Left ventricle myocardium inferior (tissue), 1 donor: ENCODE measurements around the gene LAMTOR3. TPM values are rescaled to one million over a fixed set of nuclear protein-coding genes. Genes with fewer than 3 reads are reported as not detected.

Experiments
- DNase-seq: peaks from one replicate; pipeline ENCODE4 v3.0.0-alpha.2; 2020
- H3K27ac ChIP-seq: fragments of 200-600 bp; replicated peaks from 2 replicates; pipeline ENCODE4 v1.8.0; 2021
- H3K27me3 ChIP-seq: fragments of 200-600 bp; 2 replicates; pipeline ENCODE4 v1.8.0; 2021; ENCODE audit warnings: low read depth
- H3K36me3 ChIP-seq: fragments of 200-600 bp; 2 replicates; pipeline ENCODE4 v1.8.0; 2021
- H3K4me1 ChIP-seq: fragments of 200-600 bp; 2 replicates; pipeline ENCODE4 v1.8.0; 2021
- H3K4me3 ChIP-seq: fragments of 200-600 bp; 2 replicates; pipeline ENCODE4 v1.8.0; 2021; ENCODE audit warnings: mild to moderate bottlenecking, moderate library complexity
- H3K9me3 ChIP-seq: fragments of 200-600 bp; replicated peaks from 2 replicates; pipeline ENCODE4 v1.8.0; 2021
- CTCF ChIP-seq: fragments of 200-600 bp; IDR thresholded peaks from 2 replicates; pipeline ENCODE4 v1.8.0; 2021; ENCODE audit warnings: antibody characterized with exemption, mild to moderate bottlenecking, borderline replicate concordance
- intact Hi-C: fragments of 100-400 bp; cut with micrococcal nuclease; formaldehyde crosslinking; loops from one replicate; pipeline ENCODE4 v1.11.0; 2022
- long read RNA-seq: library from polyadenylated mRNA; unstranded; transcript quantifications from one replicate; pipeline ENCODE4 v2.0.0, GENCODE V29; 2021
- total RNA-seq: library from RNA; stranded (reverse); fragmentation: NEBNext Ultra II Directional; extraction: Animal tissue kit (Norgen Biotek cat#: 25700); gene quantifications from one replicate; pipeline ENCODE4 v1.2.1, GENCODE V29; 2021
- donor health status: DM: no; HTN: yes; CAD: no; lungs with severe emphysema.

The LAMTOR3 gene, protein sequence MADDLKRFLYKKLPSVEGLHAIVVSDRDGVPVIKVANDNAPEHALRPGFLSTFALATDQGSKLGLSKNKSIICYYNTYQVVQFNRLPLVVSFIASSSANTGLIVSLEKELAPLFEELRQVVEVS
- total RNA-seq: 38.5 TPM
- long read RNA-seq, full-length matches to known transcripts: 43 of 49 reads
- long read RNA-seq, partial matches to known transcripts: 1 of 49 reads
- long read RNA-seq, other reads (novel, unspliced or antisense): 5 of 49 reads

GRCh38 chr4:99894161-99894997 is at the start of gene LAMTOR3:
TSS of gene LAMTOR3 (minus strand) at chr4:99894427. CDS start at chr4:99893963, 464 bp downstream.
- intact Hi-C loops: no loop called here
- Histone ChIP-seq H3K4me1 (peaks cover 46% of the 10 kb centered on the region), H3K27ac (peak within 1 kb of the TSS; percentile 87), H3K36me3 (peaks cover 1% of the 10 kb centered on the region), H3K27me3 (no peaks in the 10 kb centered on the region), H3K9me3 (no peaks in the 10 kb centered on the region), H3K4me3 (peak within 1 kb of the TSS; percentile 85)
- DNase-seq: peak; percentile 90
- no peak for TF ChIP-seq CTCF

DNA sequence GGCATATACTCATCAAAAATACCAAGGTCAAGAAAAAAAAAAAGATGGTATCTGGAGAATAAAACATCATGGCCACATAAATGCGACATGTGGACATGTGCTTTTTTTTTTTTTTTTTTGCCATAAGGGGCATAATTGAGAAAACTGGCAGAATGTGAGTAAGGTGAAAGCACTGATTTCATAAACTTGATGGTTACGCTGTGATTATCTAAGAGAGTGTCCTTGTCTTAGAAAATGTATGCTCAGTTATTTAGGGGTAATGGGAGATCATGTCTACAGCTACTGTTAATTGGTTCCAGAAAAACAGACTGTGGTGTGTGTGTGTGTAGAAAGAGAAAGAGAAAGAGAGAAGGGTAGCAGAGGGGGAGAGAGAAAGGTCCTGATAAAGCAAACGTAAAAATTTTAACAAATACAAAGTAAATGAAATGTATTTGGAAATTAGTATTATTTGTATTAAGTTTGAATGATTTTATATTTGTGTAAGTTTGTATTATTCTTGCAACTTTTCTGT is 44.1 kb upstream of the LAMTOR3 start:
- H3K36me3 ChIP-seq: peaks cover 12% of the 10 kb centered on the region
- H3K27me3 ChIP-seq: no peaks in the 10 kb centered on the region
- intact Hi-C loops: no loop called here
- no peak for DNase-seq
- H3K4me1 ChIP-seq: peaks cover 12% of the 10 kb centered on the region
- peaks cover 26% of the 10 kb centered on the region for H3K9me3 ChIP-seq
- no peak overlapping the region for H3K27ac ChIP-seq
- H3K4me3 ChIP-seq: no peak overlapping the region
- TF ChIP-seq CTCF: no peak

DNA sequence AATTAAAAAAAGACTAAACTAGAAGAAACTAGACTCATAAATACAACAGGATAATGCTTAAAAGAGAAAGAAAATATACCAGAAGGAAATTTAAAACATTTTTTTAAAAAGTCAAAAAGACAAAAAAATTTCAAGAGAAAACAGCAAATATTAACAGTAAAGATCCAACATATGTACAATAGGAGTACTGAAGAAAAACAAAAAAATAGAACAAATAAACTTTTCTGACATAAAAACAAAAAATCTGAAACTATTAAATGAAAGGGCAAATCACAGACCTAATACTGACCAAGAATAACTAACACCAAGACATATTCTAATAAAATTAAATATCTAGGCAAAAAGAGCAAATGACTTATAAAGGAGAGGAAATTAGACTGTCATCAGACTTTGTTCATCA is 40.7 kb upstream of the LAMTOR3 start:
- no peaks in the 10 kb centered on the region for H3K4me1 ChIP-seq
- peaks cover 26% of the 10 kb centered on the region for H3K9me3 ChIP-seq
- no peak for TF ChIP-seq CTCF
- peaks cover 16% of the 10 kb centered on the region for H3K36me3 ChIP-seq
- intact Hi-C loops: no loop called here
- H3K27ac ChIP-seq: no peak overlapping the region
- DNase-seq: no peak
- H3K27me3 ChIP-seq: no peaks in the 10 kb centered on the region
- no peak overlapping the region for H3K4me3 ChIP-seq

GRCh38 chr4:99927566-99927965 is 33.3 kb upstream of the LAMTOR3 start:
- Histone ChIP-seq H3K27me3 (no peaks in the 10 kb centered on the region), H3K27ac (no peak overlapping the region), H3K4me3 (no peak overlapping the region), H3K4me1 (no peaks in the 10 kb centered on the region), H3K9me3 (no peaks in the 10 kb centered on the region), H3K36me3 (peaks cover 34% of the 10 kb centered on the region)
- intact Hi-C loops: no loop called here
- TF ChIP-seq CTCF: no peak
- DNase-seq: no peak

DNA sequence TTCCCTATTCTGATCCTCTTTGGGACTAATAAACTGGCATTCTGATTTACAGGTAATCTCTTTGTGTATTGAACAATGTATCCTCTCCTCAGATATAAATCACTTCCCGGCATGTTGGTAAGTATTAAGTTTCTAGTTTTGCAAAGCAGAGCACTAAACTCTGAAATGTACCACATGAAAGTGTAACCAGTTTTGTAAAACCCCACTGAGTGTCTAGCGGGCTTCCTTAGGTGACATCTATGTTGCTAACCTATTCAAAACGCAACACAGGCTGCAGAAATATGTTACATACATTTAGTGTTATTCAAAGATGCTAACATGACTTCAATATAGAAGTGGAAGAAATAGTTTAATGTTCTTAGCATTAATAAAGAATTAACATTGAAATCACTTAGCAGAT is 26.9 kb upstream of the LAMTOR3 start:
- peaks cover 63% of the 10 kb centered on the region for H3K36me3 ChIP-seq
- no peak overlapping the region for H3K4me3 ChIP-seq
- no peak for TF ChIP-seq CTCF
- intact Hi-C loops: no loop called here
- no peaks in the 10 kb centered on the region for H3K9me3 ChIP-seq
- no peak overlapping the region for H3K27ac ChIP-seq
- DNase-seq: no peak
- no peaks in the 10 kb centered on the region for H3K4me1 ChIP-seq
- no peaks in the 10 kb centered on the region for H3K27me3 ChIP-seq
